OCI-LY1 (cell line): ENCODE data around the gene TCF4.

Source experiments
- H2AFZ ChIP-seq: fragments of 200-600 bp; sonication (generic), shearing (Covaris generic); 2 replicates; pipeline ENCODE4 v1.6.0; 2014; ENCODE audit warnings: antibody characterized with exemption, mild to moderate bottlenecking, low read length
- H3F3A ChIP-seq: fragments of 200-600 bp; sonication (generic), shearing (Covaris generic); 2 replicates; pipeline ENCODE4 v1.6.0; 2014; ENCODE audit warnings: mild to moderate bottlenecking, antibody characterized with exemption, low read length, moderate library complexity; ENCODE audit not compliant: insufficient read depth
- H3K27ac ChIP-seq: fragments of 200-600 bp; sonication (generic); 2 replicates; pipeline ENCODE4 v1.5.1; 2014; ENCODE audit warnings: low read length, mixed run types, mild to moderate bottlenecking, low read depth; ENCODE audit not compliant: poor library complexity, severe bottlenecking
- H3K27me3 ChIP-seq: fragments of 200-600 bp; sonication (generic); 2 replicates; pipeline ENCODE4 v1.6.0; 2014; ENCODE audit warnings: antibody characterized with exemption, mild to moderate bottlenecking, low read length, moderate library complexity; ENCODE audit not compliant: insufficient read depth
- H3K36me3 ChIP-seq: fragments of 200-600 bp; sonication (generic); 2 replicates; pipeline ENCODE4 v1.6.1; 2014; ENCODE audit warnings: mild to moderate bottlenecking, antibody characterized with exemption, low read length, moderate library complexity, mixed read lengths; ENCODE audit not compliant: insufficient read depth
- H3K4me1 ChIP-seq: fragments of 200-600 bp; sonication (generic); 2 replicates; pipeline ENCODE4 v1.5.1; 2014; ENCODE audit warnings: mild to moderate bottlenecking, low read length, moderate library complexity; ENCODE audit not compliant: insufficient read depth, severe bottlenecking
- H3K4me2 ChIP-seq: fragments of 200-600 bp; sonication (generic), shearing (Covaris generic); 2 replicates; pipeline ENCODE4 v1.6.1; 2014; ENCODE audit warnings: low read length
- H3K4me3 ChIP-seq: fragments of 200-600 bp; sonication (generic); 2 replicates; pipeline ENCODE4 v1.5.1; 2014; ENCODE audit warnings: low read length, low read depth, mild to moderate bottlenecking, mixed read lengths; ENCODE audit not compliant: poor library complexity, severe bottlenecking
- H3K79me2 ChIP-seq: fragments of 200-600 bp; shearing (Covaris generic); 2 replicates; pipeline ENCODE4 v1.6.1; 2016; ENCODE audit warnings: mixed run types, low read length, mixed read lengths; ENCODE audit not compliant: insufficient read depth
- H3K9ac ChIP-seq: fragments of 200-600 bp; sonication (generic), shearing (Covaris generic); 2 replicates; pipeline ENCODE4 v1.6.1; 2014; ENCODE audit warnings: mild to moderate bottlenecking, low read length, mixed read lengths
- H3K9me2 ChIP-seq: fragments of 200-600 bp; sonication (generic), shearing (Covaris generic); 2 replicates; pipeline ENCODE4 v1.6.1; 2014; ENCODE audit warnings: low read depth, mild to moderate bottlenecking, low read length, mixed read lengths
- H3K9me3 ChIP-seq: fragments of 200-600 bp; shearing (Covaris generic); 2 replicates; pipeline ENCODE4 v1.6.1; 2014; ENCODE audit warnings: low read length, mixed read lengths
- H4K20me1 ChIP-seq: fragments of 200-600 bp; sonication (generic), shearing (Covaris generic); 2 replicates; pipeline ENCODE4 v1.6.0; 2016; ENCODE audit warnings: mild to moderate bottlenecking, low read length; ENCODE audit not compliant: insufficient read depth
- CTCF ChIP-seq: fragments of 200-600 bp; sonication (generic), shearing (Covaris generic); IDR thresholded peaks from 2 replicates; pipeline ENCODE4 v1.5.1; 2017; ENCODE audit warnings: mild to moderate bottlenecking, antibody characterized with exemption, low read length, moderate library complexity, mixed read lengths
- EZH2 ChIP-seq: fragments of 200-600 bp; sonication (generic), shearing (Covaris generic); IDR thresholded peaks from 2 replicates; pipeline ENCODE4 v1.8.0; 2017; ENCODE audit warnings: borderline replicate concordance, mixed run types, mild to moderate bottlenecking, antibody characterized with exemption, low read length, moderate library complexity, mixed read lengths

The TCF4 gene

DNA sequence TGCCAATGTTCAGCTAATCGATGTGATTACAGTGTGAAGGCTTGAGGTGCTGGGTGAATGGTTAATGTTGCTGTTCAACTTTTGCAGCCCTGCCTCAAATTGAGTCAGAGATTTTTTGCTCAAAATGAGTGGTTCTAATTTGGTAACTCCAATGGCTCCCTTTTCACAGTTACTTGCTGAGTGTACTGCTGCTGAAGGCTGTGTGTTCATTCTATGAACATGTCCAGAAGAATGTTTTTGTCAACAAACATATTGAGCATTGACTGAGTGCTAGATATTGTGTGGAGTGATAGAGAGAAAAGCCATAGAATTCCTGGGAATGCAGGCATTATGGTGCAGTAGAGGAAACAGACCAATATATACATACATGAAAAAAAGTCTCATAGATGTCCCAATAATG, 39.0 kb upstream of the TCF4 start:
- no peaks in the 10 kb centered on the region for H3F3A ChIP-seq

GRCh38 chr18:55625901-55626300, 37.9 kb upstream of the TCF4 start:
- no peak for TF ChIP-seq EZH2
- TF ChIP-seq CTCF: no peak
- no peaks in the 10 kb centered on the region for H3F3A ChIP-seq
- no peak overlapping the region for H3K4me2 ChIP-seq
- no peak overlapping the region for H3K9ac ChIP-seq
- no peak overlapping the region for H3K4me3 ChIP-seq
- no peaks in the 10 kb centered on the region for H3K36me3 ChIP-seq
- no peaks in the 10 kb centered on the region for H4K20me1 ChIP-seq
- no peak overlapping the region for H2AFZ ChIP-seq
- no peaks in the 10 kb centered on the region for H3K9me3 ChIP-seq
- H3K4me1 ChIP-seq: no peaks in the 10 kb centered on the region
- H3K27ac ChIP-seq: no peak overlapping the region
- no peaks in the 10 kb centered on the region for H3K79me2 ChIP-seq
- H3K27me3 ChIP-seq: no peaks in the 10 kb centered on the region; the same call in 1 of the 2 replicates
- H3K9me2 ChIP-seq: no peaks in the 10 kb centered on the region

More for the DNA sequence above, 39.0 kb upstream of the TCF4 start:
- H2AFZ ChIP-seq: no peak overlapping the region
- no peaks in the 10 kb centered on the region for H4K20me1 ChIP-seq
- no peak overlapping the region for H3K4me2 ChIP-seq
- no peak for TF ChIP-seq CTCF
- TF ChIP-seq EZH2: no peak
- no peaks in the 10 kb centered on the region for H3K36me3 ChIP-seq
- H3K9me3 ChIP-seq: no peaks in the 10 kb centered on the region
- H3K79me2 ChIP-seq: no peaks in the 10 kb centered on the region
- no peak overlapping the region for H3K9ac ChIP-seq
- no peak overlapping the region for H3K27ac ChIP-seq
- H3K9me2 ChIP-seq: no peaks in the 10 kb centered on the region
- no peaks in the 10 kb centered on the region for H3K4me1 ChIP-seq
- no peak overlapping the region for H3K4me3 ChIP-seq
- H3K27me3 ChIP-seq: no peaks in the 10 kb centered on the region; the same call in 1 of the 2 replicates

DNA sequence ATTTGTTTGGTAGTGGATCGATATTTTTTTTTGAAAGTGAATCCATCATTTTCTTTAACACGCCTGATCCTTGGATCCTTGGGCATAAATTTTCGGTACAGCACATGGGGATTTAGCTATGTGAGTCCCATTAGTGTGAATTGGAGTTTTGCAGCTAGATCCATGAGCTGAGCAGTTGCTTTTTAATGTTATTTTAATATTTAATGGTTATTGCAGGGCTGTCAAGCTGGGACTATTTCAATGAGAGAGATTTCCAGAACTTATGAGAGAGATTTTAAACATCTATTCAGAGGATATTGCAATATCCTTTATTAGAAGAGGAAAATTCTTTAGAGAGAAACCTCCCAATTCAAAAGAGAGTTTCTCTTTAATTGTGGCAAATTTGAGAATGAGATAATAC, 35.6 kb upstream of the TCF4 start:
- TF ChIP-seq CTCF (no peak), EZH2 (no peak)
- H2AFZ ChIP-seq: no peak overlapping the region
- H3K79me2 ChIP-seq: no peaks in the 10 kb centered on the region
- no peaks in the 10 kb centered on the region for H3K9me2 ChIP-seq
- no peaks in the 10 kb centered on the region for H3K9me3 ChIP-seq
- no peak overlapping the region for H3K27ac ChIP-seq
- no peak overlapping the region for H3K9ac ChIP-seq
- H4K20me1 ChIP-seq: no peaks in the 10 kb centered on the region
- H3K27me3 ChIP-seq: no peaks in the 10 kb centered on the region
- H3K4me2 ChIP-seq: no peak overlapping the region
- H3K36me3 ChIP-seq: no peaks in the 10 kb centered on the region
- H3F3A ChIP-seq: no peaks in the 10 kb centered on the region
- H3K4me3 ChIP-seq: no peak overlapping the region
- H3K4me1 ChIP-seq: no peaks in the 10 kb centered on the region
